ENCODE results near the gene TRAPPC12.

TRAPPC12 gene

GRCh38 chr2:3420769-3421397 lies 41.4 kb downstream of the TRAPPC12 start:
- Histone ChIP-seq H3K27me3 (ENCODE audit: insufficient read depth, low read depth, severe bottlenecking) (no peaks in the 10 kb centered on the region), H3K36me3 (peaks cover 36% of the 10 kb centered on the region), H3K27ac (no peak overlapping the region), H3K4me3 (ENCODE audit: low read depth, low read length) (no peak overlapping the region), H3K9me3 (ENCODE audit: severe bottlenecking) (no peaks in the 10 kb centered on the region)
- TF ChIP-seq CTCF (IDR thresholded peaks at IDR 0.05; ENCODE audit: low read depth, low read length) = no peak
- no peak for DNase-seq

- DNase-seq = no peak
- peaks cover 43% of the 10 kb centered on the region for H3K36me3 ChIP-seq
- no peaks in the 10 kb centered on the region for H3K27me3 ChIP-seq (ENCODE audit: insufficient read depth, low read depth, severe bottlenecking)
- H3K4me3 ChIP-seq (ENCODE audit: low read depth, low read length) = no peak overlapping the region
- H3K9me3 ChIP-seq (ENCODE audit: severe bottlenecking) = no peaks in the 10 kb centered on the region
- H3K27ac ChIP-seq = no peak overlapping the region
- no peak for TF ChIP-seq CTCF (IDR thresholded peaks at IDR 0.05; ENCODE audit: low read depth, low read length)
Observed at GRCh38 chr2:3421580-3421979, 42.1 kb downstream of the TRAPPC12 start.

GRCh38 chr2:3422161-3422779 lies 42.8 kb downstream of the TRAPPC12 start:
- no peak overlapping the region for H3K27ac ChIP-seq
- no peak for DNase-seq
- H3K4me3 ChIP-seq (ENCODE audit: low read depth, low read length) = no peak overlapping the region
- no peaks in the 10 kb centered on the region for H3K27me3 ChIP-seq (ENCODE audit: insufficient read depth, low read depth, severe bottlenecking)
- no peak for TF ChIP-seq CTCF (IDR thresholded peaks at IDR 0.05; ENCODE audit: low read depth, low read length)
- H3K9me3 ChIP-seq (ENCODE audit: severe bottlenecking) = no peaks in the 10 kb centered on the region
- H3K36me3 ChIP-seq = peaks cover 47% of the 10 kb centered on the region

- Histone ChIP-seq H3K4me3 (ENCODE audit: low read depth, low read length) (no peak overlapping the region), H3K27ac (peak overlapping the region; percentile 65), H3K36me3 (peaks cover 49% of the 10 kb centered on the region), H3K27me3 (ENCODE audit: insufficient read depth, low read depth, severe bottlenecking) (no peaks in the 10 kb centered on the region), H3K9me3 (ENCODE audit: severe bottlenecking) (no peaks in the 10 kb centered on the region)
- peak; percentile 92 for DNase-seq
- TF ChIP-seq CTCF (IDR thresholded peaks at IDR 0.05; ENCODE audit: low read depth, low read length) = peak; percentile 96
Observed at GRCh38 chr2:3423492-3424170, 44.1 kb downstream of the TRAPPC12 start.

- no peak overlapping the region for H3K4me3 ChIP-seq (ENCODE audit: low read depth, low read length)
- no peak for TF ChIP-seq CTCF (IDR thresholded peaks at IDR 0.05; ENCODE audit: low read depth, low read length)
- no peaks in the 10 kb centered on the region for H3K27me3 ChIP-seq (ENCODE audit: insufficient read depth, low read depth, severe bottlenecking)
- peaks cover 49% of the 10 kb centered on the region for H3K36me3 ChIP-seq
- peak overlapping the region; percentile 65 for H3K27ac ChIP-seq
- DNase-seq = no peak
- no peaks in the 10 kb centered on the region for H3K9me3 ChIP-seq (ENCODE audit: severe bottlenecking)
Observed at GRCh38 chr2:3424171-3424795, 44.8 kb downstream of the TRAPPC12 start.

All from WERI-Rb-1 (cell line).